ENCODE measurements around the gene MMP1.
A peak's percentile ranks its signal among the peaks of the same experiment; 100 is the strongest.

GRCh38 chr11:102793677-102794290, 4.2 kb downstream of the MMP1 start:
- TF ChIP-seq POLR2A (IDR thresholded peaks at IDR 0.05) (no peak), POLR2AphosphoS5 (IDR thresholded peaks at IDR 0.05) (peak; percentile 42)
- TF ChIP-seq, protein P1, sequence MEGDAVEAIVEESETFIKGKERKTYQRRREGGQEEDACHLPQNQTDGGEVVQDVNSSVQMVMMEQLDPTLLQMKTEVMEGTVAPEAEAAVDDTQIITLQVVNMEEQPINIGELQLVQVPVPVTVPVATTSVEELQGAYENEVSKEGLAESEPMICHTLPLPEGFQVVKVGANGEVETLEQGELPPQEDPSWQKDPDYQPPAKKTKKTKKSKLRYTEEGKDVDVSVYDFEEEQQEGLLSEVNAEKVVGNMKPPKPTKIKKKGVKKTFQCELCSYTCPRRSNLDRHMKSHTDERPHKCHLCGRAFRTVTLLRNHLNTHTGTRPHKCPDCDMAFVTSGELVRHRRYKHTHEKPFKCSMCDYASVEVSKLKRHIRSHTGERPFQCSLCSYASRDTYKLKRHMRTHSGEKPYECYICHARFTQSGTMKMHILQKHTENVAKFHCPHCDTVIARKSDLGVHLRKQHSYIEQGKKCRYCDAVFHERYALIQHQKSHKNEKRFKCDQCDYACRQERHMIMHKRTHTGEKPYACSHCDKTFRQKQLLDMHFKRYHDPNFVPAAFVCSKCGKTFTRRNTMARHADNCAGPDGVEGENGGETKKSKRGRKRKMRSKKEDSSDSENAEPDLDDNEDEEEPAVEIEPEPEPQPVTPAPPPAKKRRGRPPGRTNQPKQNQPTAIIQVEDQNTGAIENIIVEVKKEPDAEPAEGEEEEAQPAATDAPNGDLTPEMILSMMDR (IDR thresholded peaks at IDR 0.05) = no peak
